ENCODE measurements around the gene THAP4.

The THAP4 gene

DNA sequence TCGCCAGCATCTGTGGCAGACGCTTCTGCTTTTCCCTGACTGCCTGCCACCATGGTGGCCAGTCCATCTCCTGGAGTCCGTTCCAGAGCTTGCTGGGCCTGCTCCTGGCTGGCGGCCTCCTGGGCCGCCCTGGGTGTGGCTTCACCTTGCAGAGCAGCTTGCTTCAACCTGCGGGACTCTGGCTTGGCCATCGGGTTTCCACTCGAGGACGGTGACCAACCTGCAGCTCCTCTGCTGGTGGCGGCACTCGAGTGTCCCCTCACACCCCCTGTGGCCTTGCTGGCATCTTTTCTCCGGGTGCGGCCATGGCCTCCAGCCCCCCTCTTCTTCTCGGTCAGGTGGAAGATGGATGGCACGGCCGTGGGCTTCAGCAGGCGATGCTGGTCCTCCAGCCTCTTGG lies 3.4 kb downstream of the THAP4 start:
- TF ChIP-seq ZFP30 (CRISPR knock-in tag; IDR thresholded peaks at IDR 0.05) = no peak
- no peak for ATAC-seq

GRCh38 chr2:241632478-241633325 lies 4.3 kb downstream of the THAP4 start:
- TF ChIP-seq TSHZ2 (CRISPR knock-in tag; IDR thresholded peaks at IDR 0.05) (no peak), ZNF8 (CRISPR knock-in tag; IDR thresholded peaks at IDR 0.05) (no peak), POU6F1 (CRISPR knock-in tag; IDR thresholded peaks at IDR 0.05; ENCODE audit: borderline replicate concordance, low read depth) (no peak), ESRRG (CRISPR knock-in tag; IDR thresholded peaks at IDR 0.05) (no peak), ZFP30 (CRISPR knock-in tag; IDR thresholded peaks at IDR 0.05) (no peak), PPARA (CRISPR knock-in tag; IDR thresholded peaks at IDR 0.05; ENCODE audit: borderline replicate concordance) (no peak), TCF4 (CRISPR knock-in tag; IDR thresholded peaks at IDR 0.05; ENCODE audit: borderline replicate concordance) (no peak), CREB5 (CRISPR knock-in tag; IDR thresholded peaks at IDR 0.05; ENCODE audit: low read depth) (no peak), RARB (CRISPR knock-in tag; IDR thresholded peaks at IDR 0.05) (no peak), ZNF565 (CRISPR knock-in tag; conservative IDR thresholded peaks at IDR 0.05; ENCODE audit: low read depth) (no peak), CSRNP3 (CRISPR knock-in tag; IDR thresholded peaks at IDR 0.05) (no peak), CSDC2 (CRISPR knock-in tag; IDR thresholded peaks at IDR 0.05) (no peak), GLIS3 (CRISPR knock-in tag; IDR thresholded peaks at IDR 0.05) (no peak), OSR1 (CRISPR knock-in tag; IDR thresholded peaks at IDR 0.05) (no peak), ZNF70 (CRISPR knock-in tag; IDR thresholded peaks at IDR 0.05) (no peak), ZFP3 (CRISPR knock-in tag; IDR thresholded peaks at IDR 0.05) (no peak), SNAI2 (CRISPR knock-in tag; IDR thresholded peaks at IDR 0.05) (no peak), ARNTL (CRISPR knock-in tag; IDR thresholded peaks at IDR 0.05; ENCODE audit: borderline replicate concordance, low read depth) (no peak)
- TF ChIP-seq, protein P1, sequence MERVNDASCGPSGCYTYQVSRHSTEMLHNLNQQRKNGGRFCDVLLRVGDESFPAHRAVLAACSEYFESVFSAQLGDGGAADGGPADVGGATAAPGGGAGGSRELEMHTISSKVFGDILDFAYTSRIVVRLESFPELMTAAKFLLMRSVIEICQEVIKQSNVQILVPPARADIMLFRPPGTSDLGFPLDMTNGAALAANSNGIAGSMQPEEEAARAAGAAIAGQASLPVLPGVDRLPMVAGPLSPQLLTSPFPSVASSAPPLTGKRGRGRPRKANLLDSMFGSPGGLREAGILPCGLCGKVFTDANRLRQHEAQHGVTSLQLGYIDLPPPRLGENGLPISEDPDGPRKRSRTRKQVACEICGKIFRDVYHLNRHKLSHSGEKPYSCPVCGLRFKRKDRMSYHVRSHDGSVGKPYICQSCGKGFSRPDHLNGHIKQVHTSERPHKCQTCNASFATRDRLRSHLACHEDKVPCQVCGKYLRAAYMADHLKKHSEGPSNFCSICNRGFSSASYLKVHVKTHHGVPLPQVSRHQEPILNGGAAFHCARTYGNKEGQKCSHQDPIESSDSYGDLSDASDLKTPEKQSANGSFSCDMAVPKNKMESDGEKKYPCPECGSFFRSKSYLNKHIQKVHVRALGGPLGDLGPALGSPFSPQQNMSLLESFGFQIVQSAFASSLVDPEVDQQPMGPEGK (CRISPR knock-in tag; IDR thresholded peaks at IDR 0.05; ENCODE audit: borderline replicate concordance) = no peak
- no peak for ATAC-seq

GRCh38 chr2:241629762-241630435 lies 7.1 kb downstream of the THAP4 start:
- TF ChIP-seq ZFP3 (CRISPR knock-in tag; IDR thresholded peaks at IDR 0.05) (no peak), ZNF8 (CRISPR knock-in tag; IDR thresholded peaks at IDR 0.05) (no peak), CSRNP3 (CRISPR knock-in tag; IDR thresholded peaks at IDR 0.05) (no peak), POU6F1 (CRISPR knock-in tag; IDR thresholded peaks at IDR 0.05; ENCODE audit: borderline replicate concordance, low read depth) (no peak)
- ATAC-seq = no peak
